Right lobe of liver (tissue), 4 donors: Measurements from ENCODE around the gene ITPR1.

ENCODE experiments used
- CTCF ChIP-seq, 4 donors: fragments of 200-600 bp in 3 of 4; fragments of 450-650 bp in 1 of 4; IDR thresholded peaks; one replicate each; pipeline versions ENCODE4 v1.5.1 to v1.8.0; 2016 to 2022; ENCODE audit warnings: antibody characterized with exemption in 4 of 4, mild to moderate bottlenecking in 2 of 4
- POLR2A ChIP-seq: fragments of 450-650 bp; IDR thresholded peaks from one replicate; pipeline ENCODE4 v1.6.1; 2017; ENCODE audit warnings: antibody characterized with exemption, mild to moderate bottlenecking
- donor health status: DM: no; HTN: no; CAD: no.
- donor health status: DM: no; HTN: no; CAD: no.
- donor health status: DM: no; HTN: yes; CAD: no.

GRCh38 chr3:4744405-4745234, 251.5 kb downstream of the ITPR1 start:
- TF ChIP-seq CTCF (IDR thresholded peaks at IDR 0.05), result no peak
- TF ChIP-seq POLR2A, result no peak
